ENCODE data around the gene PTGES2. TPM values are rescaled to one million over a fixed set of nuclear protein-coding genes. Genes with fewer than 3 reads are reported as not detected.

The PTGES2 gene
- total and polyA plus RNA-seq, 9 of the 15 experiments (the other 6 are each of a cell fraction or from before 2014, with no cell fraction given): 2.4 to 196 (median 90.1) TPM

DNA sequence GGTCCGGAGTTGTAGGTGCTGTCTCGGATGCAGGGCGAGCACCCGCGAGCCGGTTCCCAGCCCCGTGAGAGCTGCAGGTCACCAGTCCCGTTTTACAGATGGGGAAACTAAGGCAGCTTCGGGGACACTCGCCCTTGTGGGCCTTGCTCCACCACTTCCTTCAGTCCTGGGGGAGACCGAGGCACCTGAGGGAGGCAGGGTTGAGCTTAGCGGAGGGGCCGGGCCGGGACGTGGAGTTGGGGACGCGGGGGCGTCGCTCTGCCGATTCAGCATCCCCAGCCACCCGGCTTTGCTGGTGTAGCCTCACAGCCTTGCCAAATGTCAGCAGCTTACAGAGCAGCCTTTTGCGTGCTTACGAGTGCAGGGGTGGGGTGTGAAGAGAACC, 33.1 kb upstream of the PTGES2 start (continued):
- 0 out of 4 replicates have a peak, but pooled peaks of 1 of the 2 experiments have one; percentile 86 for TF ChIP-seq HDAC1 (IDR thresholded peaks at IDR 0.05)
- TF ChIP-seq, protein P1, sequence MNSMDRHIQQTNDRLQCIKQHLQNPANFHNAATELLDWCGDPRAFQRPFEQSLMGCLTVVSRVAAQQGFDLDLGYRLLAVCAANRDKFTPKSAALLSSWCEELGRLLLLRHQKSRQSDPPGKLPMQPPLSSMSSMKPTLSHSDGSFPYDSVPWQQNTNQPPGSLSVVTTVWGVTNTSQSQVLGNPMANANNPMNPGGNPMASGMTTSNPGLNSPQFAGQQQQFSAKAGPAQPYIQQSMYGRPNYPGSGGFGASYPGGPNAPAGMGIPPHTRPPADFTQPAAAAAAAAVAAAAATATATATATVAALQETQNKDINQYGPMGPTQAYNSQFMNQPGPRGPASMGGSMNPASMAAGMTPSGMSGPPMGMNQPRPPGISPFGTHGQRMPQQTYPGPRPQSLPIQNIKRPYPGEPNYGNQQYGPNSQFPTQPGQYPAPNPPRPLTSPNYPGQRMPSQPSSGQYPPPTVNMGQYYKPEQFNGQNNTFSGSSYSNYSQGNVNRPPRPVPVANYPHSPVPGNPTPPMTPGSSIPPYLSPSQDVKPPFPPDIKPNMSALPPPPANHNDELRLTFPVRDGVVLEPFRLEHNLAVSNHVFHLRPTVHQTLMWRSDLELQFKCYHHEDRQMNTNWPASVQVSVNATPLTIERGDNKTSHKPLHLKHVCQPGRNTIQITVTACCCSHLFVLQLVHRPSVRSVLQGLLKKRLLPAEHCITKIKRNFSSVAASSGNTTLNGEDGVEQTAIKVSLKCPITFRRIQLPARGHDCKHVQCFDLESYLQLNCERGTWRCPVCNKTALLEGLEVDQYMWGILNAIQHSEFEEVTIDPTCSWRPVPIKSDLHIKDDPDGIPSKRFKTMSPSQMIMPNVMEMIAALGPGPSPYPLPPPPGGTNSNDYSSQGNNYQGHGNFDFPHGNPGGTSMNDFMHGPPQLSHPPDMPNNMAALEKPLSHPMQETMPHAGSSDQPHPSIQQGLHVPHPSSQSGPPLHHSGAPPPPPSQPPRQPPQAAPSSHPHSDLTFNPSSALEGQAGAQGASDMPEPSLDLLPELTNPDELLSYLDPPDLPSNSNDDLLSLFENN (IDR thresholded peaks at IDR 0.05; ENCODE audit: low read depth in 2 of 2, low read length in 2 of 2): 0 out of 4 replicates have a peak, but pooled peaks of 1 of the 2 experiments have one; percentile 7
- peak; percentile 44; the same call in 1 of the 2 replicates for TF ChIP-seq DNMT1 (IDR thresholded peaks at IDR 0.05)
- TF ChIP-seq TBL1XR1 (IDR thresholded peaks at IDR 0.05; ENCODE audit: low read length in 2 of 2): 0 out of 4 replicates have a peak, but pooled peaks of 1 of the 2 experiments have one; percentile 11
- TF ChIP-seq MIER1 (IDR thresholded peaks at IDR 0.05; ENCODE audit: low read depth): no peak
- TF ChIP-seq RNF2 (IDR thresholded peaks at IDR 0.05): no peak
- TF ChIP-seq RBBP5 (IDR thresholded peaks at IDR 0.05; ENCODE audit: borderline replicate concordance, insufficient read depth, low read length, poor library complexity, severe bottlenecking): peak; percentile 46
